NCI-H774 (cell line): ENCODE results near the gene ASMT.
A peak's percentile ranks its signal among the peaks of the same experiment; 100 is the strongest.
"Not testable (repeated sequence)": the region's sequence is repeated elsewhere in the genome, so short reads cannot be mapped to it uniquely, and the experiment has no call there.

Experiments
- DNase-seq: peaks from one replicate; lab custom pipeline; 2025; lab: John Stamatoyannopoulos, UW

ASMT gene

GRCh38 chrX:1614927-1615326 lies at the start of gene ASMT:
TSS of gene ASMT (plus strand) at chrX:1615059. CDS start at chrX:1615200, 141 bp downstream.
- DNase-seq: no peak

GRCh38 chrX:1574181-1574580 lies 40.7 kb upstream of the ASMT start:
- DNase-seq: not testable (repeated sequence)

GRCh38 chrX:1576201-1576992 lies 38.5 kb upstream of the ASMT start:
- DNase-seq: no peak

- no peak for DNase-seq
Measured at GRCh38 chrX:1577845-1578244, 37.0 kb upstream of the ASMT start.

GRCh38 chrX:1578511-1579173 lies 36.2 kb upstream of the ASMT start:
- no peak for DNase-seq

GRCh38 chrX:1581132-1581531 lies 33.7 kb upstream of the ASMT start:
- DNase-seq: no peak

GRCh38 chrX:1582686-1583437 lies 32.0 kb upstream of the ASMT start:
- no peak for DNase-seq

GRCh38 chrX:1584237-1585011 lies 30.4 kb upstream of the ASMT start:
- DNase-seq: no peak

GRCh38 chrX:1587161-1587560 lies 27.7 kb upstream of the ASMT start:
- no peak for DNase-seq

- DNase-seq: no peak
Measured at GRCh38 chrX:1589356-1590130, 25.3 kb upstream of the ASMT start.

GRCh38 chrX:1591102-1591862 lies 23.6 kb upstream of the ASMT start, which contains the start of gene AKAP17A:
TSS of gene AKAP17A (plus strand) at chrX:1591604. CDS start at chrX:1593463, 1,859 bp downstream.
- DNase-seq: peak; percentile 88

- DNase-seq: no peak
Measured at GRCh38 chrX:1591863-1592469, 22.9 kb upstream of the ASMT start.

GRCh38 chrX:1592470-1593142 lies 22.3 kb upstream of the ASMT start:
- no peak for DNase-seq

- no peak for DNase-seq
Measured at GRCh38 chrX:1593286-1594271, 21.3 kb upstream of the ASMT start.

- DNase-seq: no peak
Measured at GRCh38 chrX:1595711-1596060, 19.2 kb upstream of the ASMT start.

GRCh38 chrX:1596676-1597344 lies 18.0 kb upstream of the ASMT start:
- DNase-seq: no peak

- no peak for DNase-seq
Measured at GRCh38 chrX:1597345-1598020, 17.4 kb upstream of the ASMT start.
